HL-60 (cell line): ENCODE results near the gene PLVAP.

ENCODE experiments used
- DNase-seq, 2 experiments: peaks; one replicate each; pipeline ENCODE4 v3.0.0-alpha.2; 2010 to 2020; ENCODE audit warnings: low read depth in 1 of 2, low spot score in 1 of 2
- H3K27ac ChIP-seq: fragments of 250-450 bp; sonication (Bioruptor Pico); replicated peaks from 2 replicates; pipeline ENCODE4 v1.5.1; 2020; ENCODE audit warnings: mild to moderate bottlenecking, moderate library complexity
- H3K27me3 ChIP-seq: fragments of 250-450 bp; sonication (Bioruptor Pico); 2 replicates; pipeline ENCODE4 v1.5.1; 2021; ENCODE audit warnings: mild to moderate bottlenecking, moderate library complexity; ENCODE audit not compliant: insufficient read depth, poor library complexity, severe bottlenecking
- H3K4me3 ChIP-seq: replicated peaks from 2 replicates; pipeline ENCODE4 v1.5.1; 2011; ENCODE audit warnings: mild to moderate bottlenecking, control low read depth, low read length; ENCODE audit not compliant: insufficient read depth
- GABPA ChIP-seq: IDR thresholded peaks from 2 replicates; pipeline ENCODE4 v1.6.1; 2012; ENCODE audit warnings: low read depth
- POLR2AphosphoS5 ChIP-seq: IDR thresholded peaks from 2 replicates; pipeline ENCODE4 v1.6.1; 2012; ENCODE audit warnings: low read depth
- SPI1 ChIP-seq: IDR thresholded peaks from 2 replicates; pipeline ENCODE4 v1.6.1; 2012; ENCODE audit warnings: low read depth, mild to moderate bottlenecking, borderline replicate concordance
- TF ChIP-seq, protein P1 (sequence below): IDR thresholded peaks from 2 replicates; pipeline ENCODE4 v1.6.1; 2012; ENCODE audit warnings: low read depth; ENCODE audit not compliant: insufficient replicate concordance
- TF ChIP-seq, protein P2 (sequence below): IDR thresholded peaks from one replicate; pipeline ENCODE4 v1.5.1; 2011; ENCODE audit warnings: low read length, control low read depth, inconsistent platforms; ENCODE audit not compliant: insufficient read depth

The PLVAP gene

DNA sequence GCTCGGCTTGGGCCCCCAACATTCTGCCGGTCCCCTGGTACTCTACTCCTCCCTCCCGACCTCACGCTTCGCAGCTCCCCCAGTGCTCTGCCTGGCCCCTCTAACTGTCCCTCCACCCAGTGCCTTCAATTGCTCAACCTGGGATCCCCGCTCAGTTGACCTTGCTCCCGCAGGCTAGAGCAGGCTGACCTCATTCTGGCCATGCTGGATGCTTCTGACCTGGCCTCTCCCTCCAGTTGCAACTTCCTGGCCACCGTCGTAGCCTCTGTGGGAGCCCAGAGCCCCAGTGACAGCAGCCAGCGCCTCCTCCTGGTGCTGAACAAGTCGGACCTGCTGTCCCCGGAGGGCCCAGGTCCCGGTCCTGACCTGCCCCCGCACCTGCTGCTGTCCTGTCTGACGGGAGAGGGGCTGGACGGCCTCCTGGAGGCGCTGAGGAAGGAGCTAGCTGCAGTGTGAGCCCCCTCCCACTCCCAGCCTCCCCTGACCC is 36.2 kb downstream of the PLVAP start:
- H3K4me3 ChIP-seq = no peak overlapping the region
- no peak overlapping the region for H3K27ac ChIP-seq
- DNase-seq = no peak
- H3K27me3 ChIP-seq = no peaks in the 10 kb centered on the region
- TF ChIP-seq SPI1 (no peak), POLR2AphosphoS5 (no peak), GABPA (no peak)
- TF ChIP-seq, protein P1, sequence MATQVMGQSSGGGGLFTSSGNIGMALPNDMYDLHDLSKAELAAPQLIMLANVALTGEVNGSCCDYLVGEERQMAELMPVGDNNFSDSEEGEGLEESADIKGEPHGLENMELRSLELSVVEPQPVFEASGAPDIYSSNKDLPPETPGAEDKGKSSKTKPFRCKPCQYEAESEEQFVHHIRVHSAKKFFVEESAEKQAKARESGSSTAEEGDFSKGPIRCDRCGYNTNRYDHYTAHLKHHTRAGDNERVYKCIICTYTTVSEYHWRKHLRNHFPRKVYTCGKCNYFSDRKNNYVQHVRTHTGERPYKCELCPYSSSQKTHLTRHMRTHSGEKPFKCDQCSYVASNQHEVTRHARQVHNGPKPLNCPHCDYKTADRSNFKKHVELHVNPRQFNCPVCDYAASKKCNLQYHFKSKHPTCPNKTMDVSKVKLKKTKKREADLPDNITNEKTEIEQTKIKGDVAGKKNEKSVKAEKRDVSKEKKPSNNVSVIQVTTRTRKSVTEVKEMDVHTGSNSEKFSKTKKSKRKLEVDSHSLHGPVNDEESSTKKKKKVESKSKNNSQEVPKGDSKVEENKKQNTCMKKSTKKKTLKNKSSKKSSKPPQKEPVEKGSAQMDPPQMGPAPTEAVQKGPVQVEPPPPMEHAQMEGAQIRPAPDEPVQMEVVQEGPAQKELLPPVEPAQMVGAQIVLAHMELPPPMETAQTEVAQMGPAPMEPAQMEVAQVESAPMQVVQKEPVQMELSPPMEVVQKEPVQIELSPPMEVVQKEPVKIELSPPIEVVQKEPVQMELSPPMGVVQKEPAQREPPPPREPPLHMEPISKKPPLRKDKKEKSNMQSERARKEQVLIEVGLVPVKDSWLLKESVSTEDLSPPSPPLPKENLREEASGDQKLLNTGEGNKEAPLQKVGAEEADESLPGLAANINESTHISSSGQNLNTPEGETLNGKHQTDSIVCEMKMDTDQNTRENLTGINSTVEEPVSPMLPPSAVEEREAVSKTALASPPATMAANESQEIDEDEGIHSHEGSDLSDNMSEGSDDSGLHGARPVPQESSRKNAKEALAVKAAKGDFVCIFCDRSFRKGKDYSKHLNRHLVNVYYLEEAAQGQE = no peak
- TF ChIP-seq, protein P2, sequence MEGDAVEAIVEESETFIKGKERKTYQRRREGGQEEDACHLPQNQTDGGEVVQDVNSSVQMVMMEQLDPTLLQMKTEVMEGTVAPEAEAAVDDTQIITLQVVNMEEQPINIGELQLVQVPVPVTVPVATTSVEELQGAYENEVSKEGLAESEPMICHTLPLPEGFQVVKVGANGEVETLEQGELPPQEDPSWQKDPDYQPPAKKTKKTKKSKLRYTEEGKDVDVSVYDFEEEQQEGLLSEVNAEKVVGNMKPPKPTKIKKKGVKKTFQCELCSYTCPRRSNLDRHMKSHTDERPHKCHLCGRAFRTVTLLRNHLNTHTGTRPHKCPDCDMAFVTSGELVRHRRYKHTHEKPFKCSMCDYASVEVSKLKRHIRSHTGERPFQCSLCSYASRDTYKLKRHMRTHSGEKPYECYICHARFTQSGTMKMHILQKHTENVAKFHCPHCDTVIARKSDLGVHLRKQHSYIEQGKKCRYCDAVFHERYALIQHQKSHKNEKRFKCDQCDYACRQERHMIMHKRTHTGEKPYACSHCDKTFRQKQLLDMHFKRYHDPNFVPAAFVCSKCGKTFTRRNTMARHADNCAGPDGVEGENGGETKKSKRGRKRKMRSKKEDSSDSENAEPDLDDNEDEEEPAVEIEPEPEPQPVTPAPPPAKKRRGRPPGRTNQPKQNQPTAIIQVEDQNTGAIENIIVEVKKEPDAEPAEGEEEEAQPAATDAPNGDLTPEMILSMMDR = no peak

DNA sequence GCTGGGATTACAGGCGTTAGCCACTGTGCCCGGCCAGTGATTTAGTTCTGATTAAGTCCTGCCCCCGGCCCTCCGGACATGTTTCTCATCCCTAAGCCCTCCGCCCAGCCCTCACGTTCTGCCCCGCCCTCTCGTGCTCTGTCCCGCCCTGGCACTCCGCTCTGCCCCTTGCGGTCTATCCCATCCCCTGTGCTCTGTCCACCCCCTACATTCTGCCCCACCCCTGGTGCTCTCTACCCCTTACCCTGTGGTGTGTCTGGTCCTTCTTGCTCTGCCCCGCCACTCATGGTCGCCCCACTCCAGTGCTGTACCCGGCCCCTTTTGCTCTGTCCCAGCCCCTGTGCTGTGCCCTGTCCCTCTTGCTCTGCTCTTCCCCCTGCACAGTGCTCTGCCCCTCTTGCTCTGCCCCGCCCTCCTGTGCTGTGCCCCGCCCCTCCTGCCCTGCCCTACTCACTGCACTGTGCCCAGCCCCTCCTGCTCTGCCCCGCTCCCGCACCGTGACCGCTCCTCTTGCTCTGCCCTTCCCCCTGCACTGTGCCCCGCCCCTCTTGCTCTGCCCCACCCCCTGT is 36.8 kb downstream of the PLVAP start:
- H3K27ac ChIP-seq = no peak overlapping the region
- no peak for DNase-seq
- no peak overlapping the region for H3K4me3 ChIP-seq
- no peaks in the 10 kb centered on the region for H3K27me3 ChIP-seq
- TF ChIP-seq GABPA = no peak
- TF ChIP-seq, protein P1 = no peak
- TF ChIP-seq SPI1 = no peak
- TF ChIP-seq POLR2AphosphoS5 = no peak
- TF ChIP-seq, protein P2 = no peak

DNA sequence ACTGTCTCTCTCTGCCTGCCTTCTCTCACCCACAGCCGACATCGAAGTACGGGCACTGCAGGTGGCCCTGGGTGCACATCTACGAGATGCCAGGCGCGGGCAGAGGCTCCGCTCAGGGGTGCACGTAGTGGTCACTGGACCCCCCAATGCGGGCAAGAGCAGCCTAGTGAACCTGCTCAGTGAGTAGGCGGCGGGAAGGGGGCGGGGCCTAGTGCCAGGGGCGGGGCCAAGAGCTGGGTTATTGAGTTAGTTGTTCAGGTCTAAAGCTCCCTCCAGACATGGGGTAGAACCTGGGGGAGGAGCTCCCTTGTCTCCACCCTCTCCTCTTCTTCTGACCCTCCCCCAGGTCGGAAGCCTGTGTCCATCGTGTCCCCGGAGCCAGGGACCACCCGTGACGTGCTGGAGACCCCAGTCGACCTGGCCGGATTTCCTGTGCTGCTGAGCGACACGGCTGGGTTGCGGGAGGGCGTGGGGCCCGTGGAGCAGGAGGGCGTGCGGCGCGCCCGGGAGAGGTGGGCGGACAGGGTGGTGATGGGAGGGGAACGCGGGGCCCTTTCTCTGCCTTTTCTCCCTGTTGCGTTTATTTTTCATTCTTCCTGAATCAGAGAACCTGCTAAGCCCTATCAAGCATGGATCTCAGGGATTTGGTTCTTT is 37.9 kb downstream of the PLVAP start:
- Histone ChIP-seq H3K27ac (no peak overlapping the region), H3K27me3 (no peaks in the 10 kb centered on the region), H3K4me3 (no peak overlapping the region)
- TF ChIP-seq SPI1 = no peak
- TF ChIP-seq, protein P1 = no peak
- no peak for TF ChIP-seq POLR2AphosphoS5
- TF ChIP-seq, protein P2 = no peak
- TF ChIP-seq GABPA = no peak
- DNase-seq = no peak
